NCI-H446 treated with DMSO at 0.1 percent for 48 hours (cell line): Measurements from ENCODE around the gene PTBP3.
"Not testable (repeated sequence)": the region's sequence is repeated elsewhere in the genome, so short reads cannot be mapped to it uniquely, and the experiment has no call there.

Experiments
- DNase-seq: peaks from one replicate; lab custom pipeline; 2025; lab: John Stamatoyannopoulos, UW

The PTBP3 gene

DNA sequence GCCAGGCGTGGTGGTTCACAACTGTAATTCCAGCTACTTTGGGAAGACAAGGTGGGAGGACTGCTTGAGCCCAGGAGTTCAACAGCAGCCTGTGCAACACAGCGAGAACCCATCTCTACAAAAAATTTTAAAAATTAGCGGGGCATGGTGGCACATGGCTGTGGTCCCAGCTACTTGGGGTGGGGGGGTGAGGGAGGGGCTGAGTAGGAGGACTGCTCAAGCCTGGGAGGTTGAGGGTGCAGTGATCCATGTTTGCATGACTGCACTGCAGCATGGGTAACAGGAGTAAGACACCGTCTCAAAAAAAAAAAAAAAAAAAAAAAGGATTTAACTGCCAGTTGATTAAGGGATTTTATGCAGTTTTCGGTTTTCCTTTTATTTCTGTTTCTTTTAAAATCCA, 65.0 kb downstream of the PTBP3 start:
- DNase-seq, result no peak

GRCh38 chr9:112267086-112267485, 66.3 kb downstream of the PTBP3 start:
- not testable (repeated sequence) for DNase-seq

DNA sequence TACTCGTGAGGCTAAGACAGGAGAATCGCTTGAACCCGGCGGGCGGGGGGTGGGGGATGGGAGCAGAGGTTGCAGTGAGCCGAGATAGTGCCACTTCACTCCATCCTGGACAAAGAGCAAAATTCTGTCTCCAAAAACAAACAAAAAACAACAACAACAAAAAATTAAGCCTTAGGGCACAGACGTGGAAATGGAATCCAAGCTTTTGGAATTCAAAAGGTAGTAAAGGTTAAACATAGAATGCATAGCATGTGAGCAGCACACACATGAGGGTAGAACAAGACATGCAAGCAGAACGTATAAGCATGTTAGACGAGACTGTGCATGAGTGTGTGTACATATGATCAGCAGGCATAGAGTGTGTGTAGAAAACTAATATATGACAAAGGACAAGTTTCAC, 68.0 kb downstream of the PTBP3 start:
- DNase-seq, result no peak

DNA sequence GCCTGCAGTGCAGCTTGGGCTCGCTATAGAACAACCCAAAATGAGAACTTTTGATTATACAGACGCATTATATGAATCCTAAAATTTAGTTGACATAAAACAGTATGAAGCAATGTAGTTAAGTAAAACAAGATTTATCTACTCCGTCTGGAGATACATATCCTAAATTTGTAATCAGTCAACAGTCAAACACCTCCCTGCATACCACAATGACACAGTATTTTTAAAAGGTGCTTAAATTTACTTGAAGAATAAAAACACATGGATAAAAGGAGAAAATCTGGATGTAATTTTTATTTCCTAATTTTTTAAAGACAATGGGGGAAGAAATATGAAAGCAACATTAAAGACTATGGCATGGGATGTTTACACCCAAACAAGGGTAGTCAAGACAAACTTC, 70.8 kb downstream of the PTBP3 start:
- DNase-seq, result no peak

GRCh38 chr9:112261133-112261532, 72.3 kb downstream of the PTBP3 start:
- DNase-seq, result no peak

DNA sequence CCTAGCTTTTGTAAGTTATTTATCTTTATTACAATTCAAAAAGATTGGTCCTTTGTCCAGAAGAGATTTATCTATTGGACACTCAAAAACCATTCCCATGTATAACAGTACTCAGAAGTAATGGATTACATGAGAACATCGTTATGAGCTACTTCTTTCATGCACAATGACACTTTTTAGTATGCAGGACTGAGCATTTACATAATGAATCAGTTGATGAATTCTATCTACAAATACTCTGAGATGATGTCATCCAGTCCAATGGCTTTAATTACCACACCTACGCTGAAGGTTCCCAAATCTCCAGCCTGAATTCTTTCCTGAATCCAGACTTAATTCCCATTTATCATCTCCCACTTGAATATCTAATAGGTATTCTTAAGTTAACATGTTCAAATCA, 75.3 kb downstream of the PTBP3 start:
- DNase-seq, result no peak

GRCh38 chr9:112252194-112252593, 81.2 kb downstream of the PTBP3 start:
- no peak for DNase-seq

- no peak for DNase-seq
Observed at GRCh38 chr9:112249277-112249676, 84.1 kb downstream of the PTBP3 start.

- DNase-seq, result no peak
Observed at GRCh38 chr9:112248722-112249121, 84.7 kb downstream of the PTBP3 start.

DNA sequence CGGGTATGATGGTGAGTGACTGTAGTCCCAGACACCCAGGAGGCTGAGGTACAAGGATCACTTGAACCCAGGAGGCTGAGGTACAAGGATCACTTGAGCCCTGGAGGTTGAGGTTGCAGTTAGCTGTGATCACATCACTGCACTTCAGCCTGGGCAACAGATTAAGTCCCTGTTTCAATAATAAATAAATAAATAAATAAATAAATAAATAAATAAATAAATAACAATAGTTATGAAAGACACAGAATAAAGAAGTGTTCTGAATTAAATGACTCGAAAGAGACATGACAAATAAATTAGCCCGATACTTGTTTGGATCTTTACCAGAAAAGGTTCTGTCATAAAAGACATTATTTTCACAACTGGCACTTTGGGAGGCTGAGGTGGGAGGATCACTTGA, 86.3 kb downstream of the PTBP3 start:
- DNase-seq, result no peak

DNA sequence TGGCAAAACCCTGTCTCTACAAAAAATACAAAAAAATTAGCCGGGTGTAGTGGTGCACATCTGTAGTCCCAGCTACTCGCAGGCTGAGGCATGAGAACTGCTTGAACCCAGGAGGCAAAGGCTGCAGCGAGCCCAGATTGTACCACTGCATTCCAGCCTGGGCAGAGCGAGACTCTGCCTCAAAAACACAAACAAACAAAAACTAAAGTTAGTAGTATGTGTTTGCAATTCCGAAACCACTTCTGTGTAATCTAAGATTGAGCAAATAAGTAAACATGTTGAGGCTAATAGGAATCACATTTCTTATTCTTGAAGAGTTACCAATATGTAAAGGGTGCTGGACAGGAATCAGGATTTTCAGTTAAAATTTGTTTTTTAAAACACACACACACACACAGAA, 88.3 kb downstream of the PTBP3 start:
- DNase-seq, result no peak

GRCh38 chr9:112242147-112242804, 91.1 kb downstream of the PTBP3 start:
- DNase-seq, result no peak

DNA sequence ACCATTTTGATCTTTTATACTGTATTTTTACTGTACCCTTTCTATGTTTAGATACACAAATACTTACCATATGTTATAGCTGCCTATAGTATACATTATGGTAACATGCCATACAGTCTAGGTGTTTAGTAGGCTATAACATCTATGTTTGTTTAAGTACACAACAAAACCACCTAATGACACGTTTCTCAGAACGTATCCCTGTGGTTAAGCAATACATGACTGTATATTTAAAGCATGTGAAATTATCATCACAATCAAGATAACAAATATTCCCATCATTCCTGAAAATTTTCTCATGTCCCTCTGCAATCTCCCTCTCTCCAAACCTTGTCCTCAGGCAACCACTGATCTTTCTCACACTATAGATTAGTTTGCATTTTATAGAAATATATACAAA, 91.9 kb downstream of the PTBP3 start:
- no peak for DNase-seq

DNA sequence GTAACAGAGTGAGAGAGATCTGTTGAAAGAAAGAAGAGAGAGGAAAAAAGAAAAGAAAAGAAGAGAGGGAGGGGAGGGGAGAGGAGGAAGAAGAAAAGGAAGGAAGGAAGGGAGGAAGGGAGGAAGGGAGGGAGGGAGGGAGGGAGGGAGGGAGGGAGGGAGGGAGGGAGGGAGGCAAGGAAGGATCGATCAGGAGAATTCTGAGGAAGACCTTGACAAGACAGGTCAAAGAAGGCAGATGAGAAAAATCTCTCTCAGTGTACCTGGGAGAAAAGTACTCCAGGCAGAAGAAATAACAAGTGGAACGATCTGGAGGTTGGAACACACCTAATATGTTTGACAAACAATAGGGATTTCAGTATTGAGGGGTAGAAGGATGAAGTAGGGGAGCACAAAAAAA, 93.7 kb downstream of the PTBP3 start:
- DNase-seq, result no peak

- no peak for DNase-seq
Observed at GRCh38 chr9:112239284-112239683, 94.1 kb downstream of the PTBP3 start.

GRCh38 chr9:112234779-112235178, 98.6 kb downstream of the PTBP3 start:
- no peak for DNase-seq

DNA sequence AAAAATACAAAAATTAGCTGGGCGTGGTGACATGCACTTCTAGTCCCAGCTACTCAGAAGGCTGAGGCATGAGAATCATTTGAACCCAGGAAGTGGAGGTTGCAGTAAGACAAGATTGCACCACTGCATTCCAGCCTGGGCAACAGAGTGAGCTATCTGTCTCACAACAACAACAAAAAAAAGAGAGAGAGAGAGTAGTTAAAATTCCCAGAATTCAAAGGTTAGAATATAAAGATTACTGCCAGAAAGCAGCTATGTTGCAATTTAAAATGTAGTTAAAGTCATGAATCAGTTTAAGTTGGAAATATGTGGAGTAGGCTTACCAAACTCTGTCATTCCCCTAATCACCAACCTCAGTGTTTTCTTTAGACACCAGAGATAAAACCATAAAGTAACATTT, 99.7 kb downstream of the PTBP3 start:
- no peak for DNase-seq

DNA sequence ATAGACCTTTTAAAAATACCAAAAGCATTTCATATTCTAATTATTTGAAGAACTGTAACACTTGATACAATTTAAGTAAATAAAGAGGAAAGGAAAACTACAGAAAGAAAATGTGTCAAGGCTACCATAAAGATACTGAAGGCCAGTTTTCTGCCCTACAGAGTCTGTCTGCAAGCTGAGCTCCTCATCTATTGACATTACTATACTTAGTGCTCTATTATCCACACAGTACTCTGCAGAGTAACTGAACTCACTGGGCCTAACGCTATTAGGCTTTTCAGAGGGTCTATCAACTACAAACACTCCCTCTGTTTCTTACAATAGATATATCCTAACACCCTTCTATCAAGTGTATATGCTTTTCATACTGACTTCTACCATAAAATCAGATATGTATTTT, 101.2 kb downstream of the PTBP3 start:
- no peak for DNase-seq

DNA sequence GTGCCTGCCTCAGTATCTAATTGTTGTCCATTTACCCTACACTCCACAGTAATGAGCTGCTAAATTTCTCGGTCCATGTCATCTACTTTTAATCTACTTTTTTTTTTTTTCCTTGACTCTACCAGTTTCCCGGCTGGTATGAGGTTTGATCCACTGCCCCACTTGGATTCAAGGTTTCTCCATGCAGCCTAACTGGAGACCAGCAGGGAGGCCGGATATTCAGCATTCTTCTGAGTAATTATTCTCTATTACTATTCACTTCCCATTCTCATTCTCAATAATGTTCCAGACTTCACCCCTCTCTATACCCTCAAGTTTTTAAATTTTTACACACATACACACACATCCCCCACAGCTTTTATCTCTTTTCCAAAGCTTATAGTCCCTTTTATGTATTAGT, 107.3 kb downstream of the PTBP3 start:
- DNase-seq, result no peak

GRCh38 chr9:112224401-112225289, 108.8 kb downstream of the PTBP3 start:
- DNase-seq, result no peak

DNA sequence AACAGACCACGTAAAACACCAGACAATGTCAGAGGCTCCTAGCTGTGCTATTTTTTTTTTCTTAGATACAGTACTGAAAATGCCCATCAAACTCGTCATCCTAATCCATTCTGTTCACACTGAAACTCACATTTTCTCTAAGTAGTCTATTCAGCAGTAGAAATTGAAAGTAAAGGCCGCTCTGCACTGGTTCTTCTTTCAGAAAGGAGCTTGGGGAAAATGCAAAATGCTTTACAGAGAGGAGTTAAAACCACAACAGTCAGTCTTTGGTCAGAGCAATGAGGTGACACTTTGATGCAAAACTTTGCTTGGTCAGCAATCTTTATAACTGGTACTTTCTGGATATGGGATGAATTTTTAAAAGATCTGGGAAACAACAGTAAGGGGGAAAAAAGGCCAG, 114.5 kb downstream of the PTBP3 start:
- DNase-seq, result no peak

GRCh38 chr9:112212926-112213325, 120.5 kb downstream of the PTBP3 start:
- no peak for DNase-seq

GRCh38 chr9:112207451-112207850, 126.0 kb downstream of the PTBP3 start:
- DNase-seq, result no peak

DNA sequence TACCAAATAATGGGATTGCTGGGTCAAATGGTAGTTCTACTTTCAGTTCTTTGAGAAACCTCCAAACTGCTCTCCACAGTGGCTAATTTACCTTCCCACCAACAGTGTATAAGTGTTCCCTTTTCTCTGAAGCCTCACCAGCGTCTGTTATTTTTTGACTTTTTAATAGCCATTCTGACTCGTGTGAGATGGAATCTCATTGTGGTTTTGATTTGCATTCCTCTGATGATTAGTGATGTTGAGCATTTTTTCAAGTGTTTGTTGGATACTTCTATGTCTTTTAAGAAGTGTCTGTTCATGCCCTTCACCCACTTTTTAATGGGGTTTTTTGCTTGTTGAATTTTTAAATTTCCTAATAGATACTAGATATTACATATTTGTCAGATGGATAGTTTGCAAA, 129.9 kb downstream of the PTBP3 start:
- DNase-seq, result no peak
